Measurements from ENCODE around the gene GPR137B. TPM values are rescaled to one million over a fixed set of nuclear protein-coding genes. Genes with fewer than 3 reads are reported as not detected.

Gene GPR137B
- total and polyA plus RNA-seq, 4 donors = 2.2 to 8.6 (median 5.3) TPM

GRCh38 chr1:236147521-236148469 lies 5.5 kb downstream of the GPR137B start:
- 88% methylated on average over 17 of the region's 17 CpGs for WGBS
- Histone ChIP-seq H3K9ac (ENCODE audit: low read depth in 1 of 2, low read length in 2 of 2) (no peak overlapping the region), H3K36me3 (ENCODE audit: control insufficient read depth in 4 of 4, insufficient read depth in 3 of 4, low read depth in 1 of 4, low read length in 3 of 4) (no peaks in the 10 kb centered on the region), H3K9me3 (ENCODE audit: control insufficient read depth in 4 of 4, low read length in 3 of 4) (no peaks in the 10 kb centered on the region), H3K4me1 (ENCODE audit: control insufficient read depth in 4 of 4, insufficient read depth in 4 of 4, low read length in 3 of 4) (peaks cover 1 to 27% (median 17%) of the 10 kb centered on the region in 4 donors), H3K27ac (ENCODE audit: low read depth in 1 of 2, low read length in 2 of 2) (no peak overlapping the region), H3K27me3 (ENCODE audit: control insufficient read depth in 4 of 4, insufficient read depth in 4 of 4, low read length in 3 of 4) (no peaks in the 10 kb centered on the region), H3K4me3 (ENCODE audit: low read depth in 1 of 3, low read length in 3 of 3) (no peak overlapping the region)
- TF ChIP-seq RAD21 (IDR thresholded peaks at IDR 0.05) (no peak), REST (IDR thresholded peaks at IDR 0.05) (no peak), JUND (IDR thresholded peaks at IDR 0.05) (no peak), RXRA (IDR thresholded peaks at IDR 0.05) (no peak), EGR1 (IDR thresholded peaks at IDR 0.05; ENCODE audit: low read depth in 2 of 2) (no peak), TAF1 (conservative IDR thresholded peaks at IDR 0.05) (no peak), ZBTB33 (IDR thresholded peaks at IDR 0.05) (no peak), NR2F2 (IDR thresholded peaks at IDR 0.05) (no peak), GABPA (IDR thresholded peaks at IDR 0.05 in 1 of 2, conservative IDR thresholded peaks at IDR 0.05 in 1 of 2) (no peak), HNF4G (IDR thresholded peaks at IDR 0.05) (no peak), HNF4A (conservative IDR thresholded peaks at IDR 0.05) (no peak), MAX (IDR thresholded peaks at IDR 0.05) (no peak)
- TF ChIP-seq, protein P1, sequence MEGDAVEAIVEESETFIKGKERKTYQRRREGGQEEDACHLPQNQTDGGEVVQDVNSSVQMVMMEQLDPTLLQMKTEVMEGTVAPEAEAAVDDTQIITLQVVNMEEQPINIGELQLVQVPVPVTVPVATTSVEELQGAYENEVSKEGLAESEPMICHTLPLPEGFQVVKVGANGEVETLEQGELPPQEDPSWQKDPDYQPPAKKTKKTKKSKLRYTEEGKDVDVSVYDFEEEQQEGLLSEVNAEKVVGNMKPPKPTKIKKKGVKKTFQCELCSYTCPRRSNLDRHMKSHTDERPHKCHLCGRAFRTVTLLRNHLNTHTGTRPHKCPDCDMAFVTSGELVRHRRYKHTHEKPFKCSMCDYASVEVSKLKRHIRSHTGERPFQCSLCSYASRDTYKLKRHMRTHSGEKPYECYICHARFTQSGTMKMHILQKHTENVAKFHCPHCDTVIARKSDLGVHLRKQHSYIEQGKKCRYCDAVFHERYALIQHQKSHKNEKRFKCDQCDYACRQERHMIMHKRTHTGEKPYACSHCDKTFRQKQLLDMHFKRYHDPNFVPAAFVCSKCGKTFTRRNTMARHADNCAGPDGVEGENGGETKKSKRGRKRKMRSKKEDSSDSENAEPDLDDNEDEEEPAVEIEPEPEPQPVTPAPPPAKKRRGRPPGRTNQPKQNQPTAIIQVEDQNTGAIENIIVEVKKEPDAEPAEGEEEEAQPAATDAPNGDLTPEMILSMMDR (IDR thresholded peaks at IDR 0.05; ENCODE audit: low read depth, low read length, missing input control) = no peak
- DNase-seq (ENCODE audit: low spot score) = no peak

DNA sequence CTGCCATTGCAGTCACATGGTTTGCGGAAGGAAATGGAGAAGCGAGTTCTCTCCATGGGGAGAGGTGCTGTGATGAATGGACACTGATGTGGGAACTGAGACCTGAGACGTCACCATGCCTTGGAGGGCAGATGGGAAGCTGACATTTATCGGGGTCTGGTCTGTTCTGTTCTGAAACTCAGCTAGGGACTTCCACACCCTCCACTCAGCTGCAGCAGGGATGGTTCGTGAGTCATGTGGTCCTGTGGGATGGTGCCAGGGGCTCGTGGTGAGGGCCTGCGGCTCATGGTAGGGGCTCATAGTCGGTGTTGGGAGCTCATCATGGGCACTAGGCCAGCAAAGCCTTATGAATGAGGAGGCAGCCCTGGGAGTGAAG lies 6.1 kb downstream of the GPR137B start:
- Histone ChIP-seq H3K4me3 (ENCODE audit: low read depth in 1 of 3, low read length in 3 of 3) (no peak overlapping the region), H3K36me3 (ENCODE audit: control insufficient read depth in 4 of 4, insufficient read depth in 3 of 4, low read depth in 1 of 4, low read length in 3 of 4) (no peaks in the 10 kb centered on the region), H3K4me1 (ENCODE audit: control insufficient read depth in 4 of 4, insufficient read depth in 4 of 4, low read length in 3 of 4) (peaks cover 1 to 21% (median 11%) of the 10 kb centered on the region in 4 donors), H3K27ac (ENCODE audit: low read depth in 1 of 2, low read length in 2 of 2) (no peak overlapping the region), H3K27me3 (ENCODE audit: control insufficient read depth in 4 of 4, insufficient read depth in 4 of 4, low read length in 3 of 4) (no peaks in the 10 kb centered on the region), H3K9ac (ENCODE audit: low read depth in 1 of 2, low read length in 2 of 2) (no peak overlapping the region), H3K9me3 (ENCODE audit: control insufficient read depth in 4 of 4, low read length in 3 of 4) (no peaks in the 10 kb centered on the region)
- WGBS = 84% methylated on average over 8 of the region's 8 CpGs
- DNase-seq (ENCODE audit: low spot score) = no peak
- no peak for TF ChIP-seq TAF1 (conservative IDR thresholded peaks at IDR 0.05)
- TF ChIP-seq, protein P1 (IDR thresholded peaks at IDR 0.05; ENCODE audit: low read depth, low read length, missing input control) = no peak
